ENCODE measurements around the gene KRTAP12-3.

DNA sequence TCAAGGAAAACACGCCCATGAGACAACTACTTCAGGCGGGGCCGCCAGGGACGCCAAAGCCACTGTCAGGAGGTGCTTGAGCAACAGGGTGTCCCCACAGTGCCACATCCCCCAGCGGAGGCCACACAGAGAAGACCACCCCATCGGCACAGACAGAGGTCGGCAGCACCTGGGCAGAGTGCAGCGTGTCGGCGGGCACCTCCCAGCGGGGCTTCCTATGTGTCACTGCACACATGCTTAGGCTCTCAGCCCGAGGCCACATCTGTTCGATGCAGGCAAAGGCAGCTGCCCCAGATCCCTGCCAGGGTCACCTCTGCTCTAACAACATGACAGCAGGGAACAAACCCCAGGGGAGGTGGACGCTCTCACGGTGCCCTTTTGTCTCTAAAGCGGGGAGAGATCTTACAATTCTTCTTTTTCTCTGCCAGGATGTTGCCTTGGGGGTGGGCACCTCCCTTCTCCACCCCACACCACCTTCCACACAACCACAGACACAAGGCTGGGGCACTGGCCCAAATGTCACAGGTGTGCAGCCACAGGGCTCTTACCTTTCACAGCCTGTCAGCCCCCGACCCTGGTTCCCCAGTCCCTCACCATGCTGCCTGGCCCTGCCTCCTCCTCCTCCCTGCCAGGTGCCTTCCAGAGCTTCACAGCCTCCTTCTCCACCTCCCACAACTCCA, 41.7 kb upstream of the KRTAP12-3 start:
- no peak for TF ChIP-seq POLR2A (IDR thresholded peaks at IDR 0.05)
- TF ChIP-seq, protein P1, sequence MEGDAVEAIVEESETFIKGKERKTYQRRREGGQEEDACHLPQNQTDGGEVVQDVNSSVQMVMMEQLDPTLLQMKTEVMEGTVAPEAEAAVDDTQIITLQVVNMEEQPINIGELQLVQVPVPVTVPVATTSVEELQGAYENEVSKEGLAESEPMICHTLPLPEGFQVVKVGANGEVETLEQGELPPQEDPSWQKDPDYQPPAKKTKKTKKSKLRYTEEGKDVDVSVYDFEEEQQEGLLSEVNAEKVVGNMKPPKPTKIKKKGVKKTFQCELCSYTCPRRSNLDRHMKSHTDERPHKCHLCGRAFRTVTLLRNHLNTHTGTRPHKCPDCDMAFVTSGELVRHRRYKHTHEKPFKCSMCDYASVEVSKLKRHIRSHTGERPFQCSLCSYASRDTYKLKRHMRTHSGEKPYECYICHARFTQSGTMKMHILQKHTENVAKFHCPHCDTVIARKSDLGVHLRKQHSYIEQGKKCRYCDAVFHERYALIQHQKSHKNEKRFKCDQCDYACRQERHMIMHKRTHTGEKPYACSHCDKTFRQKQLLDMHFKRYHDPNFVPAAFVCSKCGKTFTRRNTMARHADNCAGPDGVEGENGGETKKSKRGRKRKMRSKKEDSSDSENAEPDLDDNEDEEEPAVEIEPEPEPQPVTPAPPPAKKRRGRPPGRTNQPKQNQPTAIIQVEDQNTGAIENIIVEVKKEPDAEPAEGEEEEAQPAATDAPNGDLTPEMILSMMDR (IDR thresholded peaks at IDR 0.05), result no peak
- TF ChIP-seq POLR2AphosphoS5 (IDR thresholded peaks at IDR 0.05), result no peak

Measured in breast epithelium (tissue), 3 donors.